ENCODE data around the gene HSPB1.
"Not testable (repeated sequence)": the region's sequence is repeated elsewhere in the genome, so short reads cannot be mapped to it uniquely, and the experiment has no call there.

Gene HSPB1

DNA sequence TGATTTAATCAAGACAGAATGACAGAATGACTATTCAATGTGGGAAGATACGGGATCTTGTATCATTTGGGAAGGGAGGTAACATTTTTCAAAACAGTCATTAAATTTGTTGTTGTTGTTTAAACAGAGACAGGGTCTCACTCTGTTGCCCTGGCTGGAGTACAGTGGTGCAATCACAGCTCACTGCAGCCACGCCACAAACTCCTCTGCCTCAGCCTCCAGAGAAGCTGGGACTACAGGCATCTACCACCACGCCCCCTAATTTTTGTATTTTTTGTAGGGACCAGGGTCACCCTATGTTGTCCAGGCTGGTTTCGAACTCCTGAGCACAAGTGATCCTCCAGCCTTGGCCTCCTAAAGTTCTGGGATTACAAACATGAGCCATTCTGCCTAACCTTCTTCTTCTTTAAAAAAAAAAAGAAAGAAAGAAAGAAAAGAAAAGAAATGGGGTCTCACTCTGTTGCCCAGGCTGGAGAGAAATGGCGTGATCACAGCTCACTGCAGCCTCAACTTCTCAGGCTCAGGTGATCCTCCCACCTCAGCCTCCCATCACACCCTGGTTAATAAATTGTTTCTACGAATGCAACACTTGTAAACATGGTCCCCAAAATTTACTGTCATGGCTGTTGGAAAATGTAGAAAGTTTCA lies 32.0 kb downstream of the HSPB1 start:
- ATAC-seq, result no peak

DNA sequence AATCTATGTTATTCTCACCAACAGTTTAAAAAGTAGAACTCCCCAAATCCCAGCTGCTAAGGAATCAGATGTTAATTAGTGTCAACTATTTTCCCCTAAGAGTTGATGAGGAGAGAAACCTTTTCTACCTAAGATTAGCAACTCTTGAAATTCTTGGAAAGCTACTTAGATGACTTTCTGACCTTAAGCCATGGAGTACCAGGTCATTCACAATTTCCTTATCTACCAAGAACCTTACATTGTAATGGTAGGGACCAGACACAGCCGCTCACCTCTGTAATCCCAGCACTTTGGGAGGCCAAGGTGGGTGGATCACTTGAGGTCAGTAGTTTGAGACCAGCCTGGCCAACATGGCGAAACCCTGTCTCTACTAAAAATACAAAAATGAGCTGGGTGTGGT lies 32.9 kb downstream of the HSPB1 start:
- ATAC-seq, result not testable (repeated sequence)

DNA sequence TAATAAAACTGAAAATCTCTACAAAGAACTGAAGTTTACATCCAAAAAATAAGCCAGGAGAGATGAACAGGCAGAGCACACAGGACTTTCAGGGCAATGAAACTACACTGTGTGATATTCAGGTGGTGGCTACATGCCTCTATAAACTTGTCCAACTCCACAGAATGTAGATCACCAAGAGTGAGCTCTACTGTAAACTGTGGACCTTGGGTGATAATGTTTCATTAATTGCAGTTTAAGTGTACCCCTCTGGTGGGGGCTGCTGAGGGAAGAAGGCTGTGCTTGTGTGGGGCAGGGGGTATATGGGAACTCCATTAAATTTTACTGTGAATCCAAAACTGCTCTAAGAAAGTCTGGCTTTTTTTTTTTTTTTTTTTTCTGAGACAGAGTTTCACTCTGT lies 33.6 kb downstream of the HSPB1 start:
- no peak for ATAC-seq

DNA sequence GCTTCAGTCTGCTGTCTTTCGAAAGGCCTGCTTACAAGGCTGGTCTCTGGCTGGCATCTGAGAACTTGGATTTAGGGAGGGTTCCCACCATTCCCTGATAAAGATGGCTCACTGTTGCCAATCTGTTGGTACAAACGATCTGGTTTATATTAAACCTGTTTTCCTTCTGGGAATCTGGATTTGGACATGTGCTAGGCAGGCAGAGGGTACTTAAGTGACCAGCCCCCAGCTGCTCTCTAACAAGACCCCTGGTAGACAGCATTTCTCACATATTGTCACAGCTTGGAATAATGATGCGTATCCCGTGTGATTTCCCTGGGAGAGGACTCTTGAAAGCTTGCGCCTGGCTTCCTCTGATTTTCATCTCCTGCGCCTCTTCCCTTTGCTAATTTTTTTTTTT lies 34.7 kb downstream of the HSPB1 start:
- no peak for ATAC-seq

DNA sequence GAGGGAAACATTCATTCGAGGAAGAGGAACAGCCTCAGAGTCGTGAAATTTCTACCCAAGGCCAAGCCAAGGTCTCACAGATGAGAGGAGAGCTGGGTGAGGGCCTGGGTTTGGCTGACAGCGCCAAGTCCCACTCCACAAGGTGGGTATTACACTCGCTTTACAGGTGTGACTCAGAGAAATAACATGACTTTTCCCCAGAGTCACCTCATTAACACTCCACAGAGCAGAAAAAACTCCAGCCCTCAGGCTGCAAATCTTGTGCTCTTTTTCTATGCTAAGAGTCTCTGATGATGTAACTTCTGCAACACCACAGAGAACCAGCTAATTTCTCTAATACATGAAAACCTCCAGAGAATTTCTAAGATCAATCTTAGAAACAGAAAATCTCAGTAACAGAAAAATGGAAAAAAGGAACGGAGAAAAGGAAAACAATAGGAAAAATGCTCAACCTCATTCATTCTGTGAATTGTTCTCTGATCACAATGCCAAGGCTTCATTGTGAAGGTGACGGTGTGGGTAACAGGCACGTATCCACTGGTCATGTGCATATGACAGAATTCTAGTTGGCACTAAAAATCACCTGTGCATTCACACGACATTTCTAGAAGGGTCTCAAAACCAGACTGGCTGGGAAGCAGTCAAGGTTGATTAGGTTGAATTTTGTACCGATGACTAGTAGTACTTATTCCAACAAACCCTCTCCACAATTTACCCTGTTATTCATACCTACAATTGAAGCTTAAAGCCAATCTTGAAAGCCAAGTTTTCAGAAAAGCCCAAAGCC lies 36.0 kb downstream of the HSPB1 start:
- no peak for ATAC-seq

DNA sequence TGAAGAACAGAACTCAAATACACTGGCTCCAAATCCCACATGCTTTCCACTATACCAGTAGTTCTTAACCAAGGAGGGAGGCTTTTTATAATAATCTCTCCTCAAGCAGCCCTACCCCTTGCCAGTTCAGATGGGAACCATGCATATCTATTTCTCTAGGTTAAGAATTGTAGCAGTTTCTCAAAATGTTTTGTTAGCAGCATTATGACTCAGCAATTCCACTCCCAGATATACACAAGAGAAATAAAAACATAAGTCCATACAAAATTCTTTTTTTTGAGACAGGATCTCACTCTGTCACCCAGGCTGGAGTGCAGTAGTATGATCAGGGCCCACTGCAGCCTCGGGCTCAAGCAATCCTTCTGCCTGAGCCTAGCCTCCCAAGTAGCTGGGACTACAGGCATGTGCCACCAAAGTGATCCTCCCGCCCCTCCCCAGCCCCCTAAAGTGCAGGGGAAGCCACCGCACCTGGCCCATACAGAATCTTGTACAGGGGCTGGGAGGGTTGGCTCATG lies 38.2 kb downstream of the HSPB1 start:
- ATAC-seq, result no peak

DNA sequence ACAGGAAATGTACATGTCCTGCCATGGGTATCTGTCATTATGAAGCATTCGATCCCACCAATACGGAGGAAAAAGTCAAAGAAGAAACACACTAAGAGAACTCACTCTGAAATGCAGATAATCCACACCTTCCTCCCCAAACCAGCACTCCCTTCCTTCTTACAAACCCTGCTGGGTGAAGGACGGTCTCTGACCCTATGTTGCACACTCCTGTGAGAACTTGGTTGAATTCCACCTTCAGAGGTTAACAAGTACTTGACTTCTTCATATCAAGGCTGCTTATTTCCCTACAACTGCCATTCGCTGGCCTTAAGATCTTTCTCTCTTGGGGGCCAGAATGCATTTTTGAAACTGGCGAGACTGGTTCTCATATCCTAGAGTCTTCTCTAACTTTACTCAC lies 39.7 kb downstream of the HSPB1 start:
- no peak for ATAC-seq

DNA sequence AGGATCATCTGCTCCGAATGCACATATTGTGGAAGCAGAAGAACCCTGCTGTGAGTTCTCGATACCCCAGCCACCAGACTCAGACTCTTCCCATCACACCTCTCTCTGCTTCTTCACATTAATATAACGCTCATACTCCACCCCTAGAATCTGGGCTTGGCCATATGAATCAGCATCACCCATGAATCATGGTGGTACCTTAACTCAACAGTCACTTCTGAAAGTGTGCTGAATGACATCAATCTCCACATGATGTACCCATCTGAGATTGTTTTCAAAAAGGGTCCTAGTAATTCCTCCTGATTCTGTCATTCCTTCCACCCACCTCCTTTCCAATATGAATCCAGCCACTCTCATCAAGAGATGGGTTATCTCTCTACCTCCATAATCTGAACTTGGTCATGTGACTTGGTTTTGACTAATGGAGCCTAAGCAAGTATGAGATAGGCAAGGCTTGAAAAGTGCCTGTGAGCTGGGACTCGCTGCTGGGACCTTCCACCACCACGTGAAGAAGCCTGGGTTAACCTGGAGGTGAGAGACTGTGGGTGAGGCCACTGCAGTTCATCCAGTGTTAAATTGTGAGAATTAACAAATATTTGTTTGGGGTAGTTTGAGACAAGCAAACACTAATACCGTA lies 40.9 kb downstream of the HSPB1 start:
- ATAC-seq, result peak; percentile 99

DNA sequence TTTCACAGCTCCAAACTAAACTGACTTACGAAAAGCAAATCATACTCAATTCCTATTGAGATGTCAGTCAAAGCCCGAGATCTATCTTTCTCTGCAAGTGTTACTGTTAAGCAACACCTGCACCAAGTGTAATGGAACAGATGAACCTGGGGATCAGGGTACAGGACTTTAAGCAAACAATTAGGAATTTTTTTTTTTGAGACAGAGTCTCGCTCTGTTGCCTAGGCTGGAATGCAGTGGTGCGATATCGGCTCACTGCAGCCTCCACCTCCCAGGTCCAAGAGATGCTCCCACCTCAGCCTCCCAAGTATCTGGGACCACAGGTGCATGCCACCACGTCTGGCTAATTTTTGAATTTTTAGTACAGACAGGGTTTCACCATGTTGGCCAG lies 41.5 kb downstream of the HSPB1 start:
- ATAC-seq, result no peak

DNA sequence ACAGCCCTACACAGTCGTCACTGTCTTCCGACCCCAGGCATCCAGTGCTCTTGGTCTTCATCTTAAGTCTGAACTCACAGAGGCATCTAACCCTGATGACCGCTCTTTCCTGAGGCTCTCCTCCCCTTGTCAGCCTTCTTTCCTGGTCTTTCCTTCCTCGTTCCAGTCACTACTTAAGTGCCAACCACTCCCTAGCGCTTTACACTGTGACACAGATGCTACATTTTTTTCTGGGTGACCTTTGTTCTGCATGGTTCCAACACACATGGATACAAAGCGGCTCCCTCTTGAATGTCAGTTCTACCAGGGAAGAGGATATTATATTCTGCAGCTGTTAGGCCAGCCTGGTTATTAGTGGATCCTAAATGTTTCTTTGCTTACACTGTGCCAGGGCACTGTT lies 43.6 kb downstream of the HSPB1 start:
- no peak for ATAC-seq

DNA sequence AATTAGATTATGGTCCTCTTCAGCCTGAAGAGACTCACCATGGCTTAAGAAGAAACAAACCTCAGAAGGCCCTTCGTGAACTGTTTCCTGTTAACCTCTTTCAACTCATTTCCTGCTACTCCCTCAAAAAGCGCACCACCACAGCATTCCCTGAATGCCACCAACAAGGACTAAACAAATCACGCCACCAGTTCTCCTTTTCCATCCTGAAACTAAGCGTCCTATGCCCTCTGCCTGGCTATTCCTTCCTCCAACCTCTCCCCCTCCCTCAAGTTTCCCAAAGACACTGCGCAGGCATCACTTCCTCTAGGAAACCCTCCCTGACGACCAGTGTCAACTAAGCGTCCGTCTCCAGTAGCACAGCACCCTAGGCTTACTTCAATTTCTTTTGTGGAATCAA lies 44.3 kb downstream of the HSPB1 start:
- no peak for ATAC-seq

DNA sequence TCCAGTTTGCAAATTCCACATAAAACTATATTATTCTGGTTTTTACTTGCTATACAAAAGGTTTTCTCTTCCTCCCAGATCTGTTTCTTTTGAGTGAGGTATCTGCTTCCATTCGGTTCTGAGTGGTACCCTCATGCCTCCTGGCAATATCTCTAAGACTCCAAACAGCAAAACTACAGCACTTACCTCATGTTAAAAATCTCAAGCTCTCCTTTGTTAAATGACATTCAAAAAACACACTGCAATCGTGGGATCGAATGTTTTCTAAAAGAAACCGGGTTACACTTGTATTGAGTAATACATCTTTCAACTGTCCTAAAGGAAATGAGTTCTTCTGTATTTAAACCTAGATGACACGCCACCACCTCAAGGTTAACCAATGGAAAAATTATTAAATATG lies 45.2 kb downstream of the HSPB1 start:
- no peak for ATAC-seq

DNA sequence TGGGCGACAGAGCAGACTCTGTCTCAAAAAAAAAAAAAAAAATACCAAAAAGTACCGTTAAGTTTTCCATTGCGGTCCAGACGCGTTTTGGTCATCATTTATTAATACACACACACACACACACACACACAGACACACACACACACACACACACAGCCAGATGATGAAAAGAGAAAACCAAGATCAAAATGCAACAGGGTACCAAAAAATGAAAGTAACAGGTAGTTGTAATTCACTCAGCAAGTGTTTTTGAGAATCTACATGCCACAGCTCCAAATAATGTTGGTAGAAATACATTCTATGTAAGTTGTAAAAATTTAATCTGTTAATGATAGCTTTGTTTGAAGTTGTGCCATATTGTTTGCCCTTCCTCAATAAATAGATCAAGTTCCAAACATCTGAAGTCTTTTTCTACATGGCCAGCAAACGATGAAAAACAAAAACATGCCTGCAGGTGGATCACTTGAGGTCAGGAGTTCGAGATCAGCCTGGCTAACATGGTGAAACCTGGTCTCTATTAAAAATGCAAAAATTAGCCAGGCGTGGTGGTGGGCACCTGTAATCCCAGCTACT lies 46.9 kb downstream of the HSPB1 start:
- no peak for ATAC-seq

DNA sequence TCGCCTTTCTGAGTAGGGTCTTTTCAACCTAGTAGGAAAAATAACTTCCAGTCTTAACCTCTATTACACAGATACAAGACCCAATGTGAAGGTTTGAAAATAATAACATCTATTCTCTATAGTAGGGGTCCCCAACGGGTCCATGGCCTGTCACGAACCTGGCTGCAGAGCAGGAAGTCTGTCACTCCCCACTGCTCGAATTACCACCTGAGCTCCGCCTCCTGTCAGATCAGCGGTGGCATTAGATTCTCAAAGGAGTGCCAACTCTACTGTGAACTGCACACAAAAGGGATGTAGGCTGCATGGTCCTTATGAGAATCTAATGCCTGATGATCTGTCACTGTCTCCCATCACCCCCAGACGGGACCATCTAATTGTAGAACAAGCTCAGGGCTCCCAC lies 48.9 kb downstream of the HSPB1 start:
- ATAC-seq, result no peak

DNA sequence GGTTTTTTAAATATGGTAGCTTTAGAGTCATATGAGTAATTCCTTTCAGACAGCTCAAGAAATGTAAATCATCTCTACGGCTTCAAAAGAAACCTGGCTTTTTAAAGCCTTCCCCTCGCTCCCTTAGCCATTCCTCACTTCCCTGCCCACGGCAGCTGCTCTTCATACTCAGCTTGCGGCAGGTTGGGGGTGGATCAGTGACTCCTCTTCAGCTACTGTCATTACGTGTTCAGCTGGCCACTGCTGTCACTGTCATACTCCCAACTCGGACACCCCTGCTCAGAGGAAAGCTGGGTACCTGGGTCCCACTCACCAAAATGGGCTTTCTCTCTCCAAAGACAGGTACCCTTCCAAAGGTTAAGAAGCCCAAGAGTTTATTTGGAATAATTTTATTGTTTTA lies 49.7 kb downstream of the HSPB1 start:
- ATAC-seq, result peak; percentile 36 to 39

DNA sequence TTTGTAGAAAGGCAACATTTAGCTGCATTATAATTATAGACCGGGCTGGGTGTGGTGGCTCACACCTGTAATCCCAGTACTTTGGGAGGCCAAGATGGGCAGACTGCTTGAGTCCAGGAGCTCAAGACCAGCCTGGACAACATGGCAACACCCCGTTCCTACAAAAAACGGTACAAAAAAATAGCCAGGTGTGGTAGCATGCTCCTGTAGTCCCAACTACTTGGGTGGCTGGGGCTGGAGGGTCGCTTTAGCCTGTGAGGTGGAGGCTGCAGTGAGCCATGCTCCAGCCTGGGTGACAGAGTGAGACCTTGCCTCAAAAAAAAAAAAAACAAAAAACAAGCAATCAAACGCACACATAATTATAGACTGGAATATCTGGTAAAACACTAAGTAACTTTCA lies 51.3 kb downstream of the HSPB1 start:
- ATAC-seq, result no peak

Data from activated CD4-positive, CD25-positive, alpha-beta regulatory T cell treated with anti-CD3 and anti-CD28 coated beads, Interleukin-2, amount 50 U/mL, for 24 hours (primary cell).